HL-60 (cell line): ENCODE data around the gene DHX32.

Experiments used
- DNase-seq, 2 experiments: peaks; one replicate each; pipeline ENCODE4 v3.0.0-alpha.2; 2010 to 2020; ENCODE audit warnings: low read depth in 1 of 2, low spot score in 1 of 2
- H3K27ac ChIP-seq: fragments of 250-450 bp; sonication (Bioruptor Pico); replicated peaks from 2 replicates; pipeline ENCODE4 v1.5.1; 2020; ENCODE audit warnings: mild to moderate bottlenecking, moderate library complexity
- H3K27me3 ChIP-seq: fragments of 250-450 bp; sonication (Bioruptor Pico); 2 replicates; pipeline ENCODE4 v1.5.1; 2021; ENCODE audit warnings: mild to moderate bottlenecking, moderate library complexity; ENCODE audit not compliant: insufficient read depth, poor library complexity, severe bottlenecking
- H3K4me3 ChIP-seq: replicated peaks from 2 replicates; pipeline ENCODE4 v1.5.1; 2011; ENCODE audit warnings: mild to moderate bottlenecking, control low read depth, low read length; ENCODE audit not compliant: insufficient read depth
- CTCF ChIP-seq: IDR thresholded peaks from one replicate; pipeline ENCODE4 v1.5.1; 2011; ENCODE audit warnings: low read length, control low read depth, inconsistent platforms; ENCODE audit not compliant: insufficient read depth
- GABPA ChIP-seq: IDR thresholded peaks from 2 replicates; pipeline ENCODE4 v1.6.1; 2012; ENCODE audit warnings: low read depth
- POLR2AphosphoS5 ChIP-seq: IDR thresholded peaks from 2 replicates; pipeline ENCODE4 v1.6.1; 2012; ENCODE audit warnings: low read depth
- REST ChIP-seq: IDR thresholded peaks from 2 replicates; pipeline ENCODE4 v1.6.1; 2012; ENCODE audit warnings: low read depth; ENCODE audit not compliant: insufficient replicate concordance
- SPI1 ChIP-seq: IDR thresholded peaks from 2 replicates; pipeline ENCODE4 v1.6.1; 2012; ENCODE audit warnings: low read depth, mild to moderate bottlenecking, borderline replicate concordance

DHX32 gene

GRCh38 chr10:125816548-125816947 lies 64.5 kb downstream of the DHX32 start:
- H3K27ac ChIP-seq = no peak overlapping the region
- no peak for DNase-seq
- H3K4me3 ChIP-seq = no peak overlapping the region
- no peak for TF ChIP-seq REST
- TF ChIP-seq CTCF = no peak
- TF ChIP-seq SPI1 = no peak
- TF ChIP-seq GABPA = no peak
- no peak for TF ChIP-seq POLR2AphosphoS5
- no peaks in the 10 kb centered on the region for H3K27me3 ChIP-seq

- no peak for TF ChIP-seq REST
- TF ChIP-seq GABPA = no peak
- DNase-seq = no peak
- Histone ChIP-seq H3K4me3 (no peak overlapping the region), H3K27me3 (no peaks in the 10 kb centered on the region), H3K27ac (no peak overlapping the region)
Measured at GRCh38 chr10:125815764-125816163, 65.3 kb downstream of the DHX32 start.

- no peaks in the 10 kb centered on the region for H3K27me3 ChIP-seq
- no peak for TF ChIP-seq GABPA
- TF ChIP-seq REST = no peak
- no peak for TF ChIP-seq CTCF
- TF ChIP-seq SPI1 = no peak
- TF ChIP-seq POLR2AphosphoS5 = no peak
- H3K4me3 ChIP-seq = no peak overlapping the region
- no peak overlapping the region for H3K27ac ChIP-seq
- DNase-seq = no peak
Measured at GRCh38 chr10:125812128-125812750, 68.9 kb downstream of the DHX32 start.

- Histone ChIP-seq H3K4me3 (no peak overlapping the region), H3K27ac (no peak overlapping the region), H3K27me3 (no peaks in the 10 kb centered on the region)
- DNase-seq = no peak
- TF ChIP-seq POLR2AphosphoS5 (no peak), GABPA (no peak), SPI1 (no peak), CTCF (no peak), REST (no peak)
Measured at GRCh38 chr10:125811251-125811650, 69.8 kb downstream of the DHX32 start.
